RPMI7951 (cell line): Measurements from ENCODE around the gene TPRN. TPM values are rescaled to one million over a fixed set of nuclear protein-coding genes. Genes with fewer than 3 reads are reported as not detected.
A peak's percentile ranks its signal among the peaks of the same experiment; 100 is the strongest.

Experiments
- DNase-seq: peaks from one replicate; pipeline ENCODE4 v3.0.0-alpha.2; 2012; ENCODE audit warnings: low read depth
- total RNA-seq: library from RNA; depleted of rRNA; stranded (reverse); fragments of >200 nt; shearing (Covaris generic); gene quantifications from 2 replicates; pipeline ENCODE4 v1.2.3, GENCODE V29; 2014

The TPRN gene
- total RNA-seq, 1 experiment from 2014 or later = 1.1 TPM

GRCh38 chr9:137189297-137190295 is 10.9 kb downstream of the TPRN start:
- no peak for DNase-seq

DNA sequence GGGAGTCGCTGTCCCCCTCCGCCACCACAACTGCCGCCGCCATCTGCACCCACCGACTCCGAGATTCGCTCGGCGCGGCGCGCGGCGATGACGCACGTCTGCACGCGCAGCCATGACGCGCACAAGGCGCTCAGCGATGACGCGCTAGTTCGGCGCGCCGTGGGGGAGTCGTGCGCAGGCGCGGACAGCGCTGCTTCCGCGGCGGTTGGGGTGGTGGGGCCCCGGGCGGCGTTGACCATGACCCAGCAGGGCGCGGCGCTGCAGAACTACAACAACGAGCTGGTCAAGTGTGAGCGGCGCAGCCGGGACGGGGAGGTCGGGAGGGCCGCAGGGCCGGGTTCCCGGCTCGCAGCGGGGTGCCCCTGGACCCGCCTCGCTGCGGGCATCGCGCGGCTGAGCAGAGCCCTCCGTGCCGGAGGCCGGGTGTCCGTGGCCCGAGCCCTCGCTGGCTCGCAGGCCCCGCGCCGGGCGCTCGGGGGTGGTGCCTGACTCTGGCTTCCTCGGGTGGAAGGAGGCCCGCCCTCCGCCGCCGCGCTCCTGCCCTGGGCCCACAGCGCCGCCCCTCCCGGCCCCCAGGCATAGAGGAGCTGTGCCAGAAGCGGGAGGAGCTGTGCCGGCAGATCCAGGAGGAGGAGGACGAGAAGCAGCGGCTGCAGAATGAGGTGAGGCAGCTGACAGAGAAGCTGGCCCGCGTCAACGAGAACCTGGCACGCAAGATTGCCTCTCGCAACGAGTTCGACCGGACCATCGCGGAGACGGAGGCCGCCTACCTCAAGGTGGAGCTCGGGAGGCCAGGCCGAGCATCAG is 11.8 kb downstream of the TPRN start, which contains the start of the genes ANAPC2 and SSNA1:
Gene ANAPC2, minus strand, starts transcription at position 71 of the 807 bp plus-strand sequence. Its CDS starts 28 bp downstream, at position 43.
Gene SSNA1, plus strand, starts transcription at position 187 of the 807 bp plus-strand sequence. Its CDS starts 51 bp downstream, at position 238.
- peak; percentile 89 for DNase-seq

- DNase-seq = no peak
Measured at GRCh38 chr9:137188086-137188489, 12.5 kb downstream of the TPRN start.

DNA sequence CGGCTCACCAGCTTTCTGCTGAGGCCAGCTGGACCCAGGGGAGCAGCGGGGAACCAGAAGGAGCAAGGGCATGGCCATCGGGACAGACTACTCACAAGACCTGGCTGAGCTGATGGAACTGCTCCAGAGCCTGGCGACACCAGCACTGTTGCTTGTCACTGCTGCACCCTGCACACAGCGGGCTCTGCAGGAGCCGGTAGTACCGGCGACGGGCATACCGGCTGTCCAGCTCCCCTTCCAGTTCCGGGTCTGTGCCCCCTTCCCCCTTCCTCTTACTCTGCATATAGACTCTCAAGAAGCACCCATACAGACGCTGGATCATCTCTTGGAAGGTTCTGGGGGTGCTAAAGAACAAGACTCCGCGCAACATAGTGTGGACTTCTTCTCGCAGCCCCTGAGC is 13.2 kb downstream of the TPRN start:
- DNase-seq = no peak

GRCh38 chr9:137186385-137186784 is 14.2 kb downstream of the TPRN start:
- no peak for DNase-seq

GRCh38 chr9:137185921-137186320 is 14.6 kb downstream of the TPRN start:
- DNase-seq = no peak

DNA sequence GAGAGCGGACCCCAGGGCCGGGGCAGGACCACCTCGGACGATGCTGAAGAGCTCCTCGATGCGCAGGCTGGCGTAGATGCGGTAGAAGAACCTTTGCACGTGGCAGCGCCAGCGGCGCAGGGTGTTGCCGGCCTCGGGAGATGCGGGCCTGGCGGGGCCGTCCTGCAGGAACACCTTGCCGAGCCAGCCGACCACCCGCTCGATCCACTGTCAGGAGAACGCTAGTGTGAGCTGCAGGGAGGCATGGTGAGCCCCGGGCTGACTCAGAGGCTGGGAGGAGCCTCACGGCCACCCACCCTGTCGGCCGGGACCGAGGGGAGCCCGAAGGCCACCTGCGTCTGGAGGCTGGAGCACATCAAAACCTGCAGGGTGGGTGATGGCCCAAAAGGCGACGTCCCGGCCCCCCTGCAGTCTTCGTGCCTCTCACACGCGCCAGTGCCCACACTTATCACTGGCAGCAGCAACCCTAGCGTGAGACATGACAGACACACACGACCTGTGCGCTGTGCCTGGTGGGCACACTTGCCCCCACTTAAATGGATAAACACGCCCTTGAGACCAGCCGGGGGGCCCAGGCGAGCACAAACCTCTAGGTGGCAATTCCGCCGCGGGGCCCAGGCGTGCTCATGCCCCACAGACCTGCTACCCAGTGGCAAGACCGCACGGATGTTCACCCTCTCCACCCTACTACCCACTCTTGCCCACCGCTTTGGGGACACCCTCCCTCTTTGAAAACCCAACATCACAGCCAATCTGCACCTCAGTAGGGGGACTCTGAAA is 15.5 kb downstream of the TPRN start:
- no peak for DNase-seq

- no peak for DNase-seq
Measured at GRCh38 chr9:137183980-137184595, 16.5 kb downstream of the TPRN start.

DNA sequence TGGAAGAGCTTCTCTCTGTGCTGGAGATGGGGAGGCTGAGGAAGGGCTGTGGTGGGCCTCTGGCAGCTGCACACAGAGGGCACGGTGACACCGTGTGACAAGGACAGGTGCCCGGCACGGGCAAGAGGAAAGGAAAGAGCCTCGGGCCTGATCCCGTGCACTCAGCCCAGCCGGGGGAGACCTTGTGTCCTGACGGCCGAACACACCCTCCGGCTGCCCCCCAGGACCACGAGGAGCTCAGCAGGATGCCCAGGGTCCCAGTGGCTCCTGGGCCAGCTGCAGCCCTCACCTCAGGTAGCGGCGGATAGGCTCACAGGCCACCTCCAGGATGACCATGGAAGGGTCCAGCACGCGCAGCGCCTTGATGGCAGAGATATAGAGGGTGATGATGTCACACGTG is 17.7 kb downstream of the TPRN start:
- DNase-seq = no peak

DNA sequence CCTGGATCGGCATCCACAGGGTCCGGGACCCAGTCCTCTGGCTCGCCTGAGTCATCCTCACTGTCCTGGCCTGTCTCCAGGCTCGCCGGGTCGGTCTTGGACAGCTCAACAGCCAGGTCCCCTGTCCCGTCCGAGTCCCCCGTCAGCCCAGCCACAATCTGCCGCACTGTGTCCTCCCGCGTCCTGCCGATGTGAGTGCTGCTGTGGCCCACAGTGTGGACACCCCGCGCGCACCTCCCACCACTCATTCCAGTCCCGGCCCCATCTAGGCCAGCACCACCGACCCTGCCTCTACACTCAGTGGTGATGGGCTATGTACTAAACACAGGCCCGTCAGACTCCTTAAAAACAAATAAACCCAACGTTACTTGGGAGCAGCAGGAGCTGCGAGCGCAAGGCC is 18.9 kb downstream of the TPRN start:
- no peak for DNase-seq

- DNase-seq = no peak
Measured at GRCh38 chr9:137180491-137180890, 20.1 kb downstream of the TPRN start.

DNA sequence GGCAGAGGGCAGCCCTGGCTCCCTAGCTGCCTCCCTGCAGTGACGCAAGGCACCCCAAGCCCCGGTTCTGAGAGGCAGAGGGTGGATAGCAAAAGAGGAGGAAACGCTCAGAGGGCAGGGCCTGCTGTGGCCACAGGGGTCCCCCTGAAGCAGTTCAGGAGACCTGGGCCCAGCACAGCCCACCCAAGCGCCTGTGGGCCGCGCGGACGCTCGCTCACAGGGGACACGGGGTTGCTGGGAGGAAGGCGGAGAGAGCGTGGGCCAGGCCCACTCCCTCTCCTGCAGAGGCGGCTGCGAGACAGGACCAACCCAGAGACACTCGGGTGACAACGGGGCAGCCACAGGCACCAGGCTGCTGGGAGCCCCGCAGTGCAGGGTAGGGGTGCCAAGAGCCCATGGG is 20.8 kb downstream of the TPRN start:
- no peak for DNase-seq

DNA sequence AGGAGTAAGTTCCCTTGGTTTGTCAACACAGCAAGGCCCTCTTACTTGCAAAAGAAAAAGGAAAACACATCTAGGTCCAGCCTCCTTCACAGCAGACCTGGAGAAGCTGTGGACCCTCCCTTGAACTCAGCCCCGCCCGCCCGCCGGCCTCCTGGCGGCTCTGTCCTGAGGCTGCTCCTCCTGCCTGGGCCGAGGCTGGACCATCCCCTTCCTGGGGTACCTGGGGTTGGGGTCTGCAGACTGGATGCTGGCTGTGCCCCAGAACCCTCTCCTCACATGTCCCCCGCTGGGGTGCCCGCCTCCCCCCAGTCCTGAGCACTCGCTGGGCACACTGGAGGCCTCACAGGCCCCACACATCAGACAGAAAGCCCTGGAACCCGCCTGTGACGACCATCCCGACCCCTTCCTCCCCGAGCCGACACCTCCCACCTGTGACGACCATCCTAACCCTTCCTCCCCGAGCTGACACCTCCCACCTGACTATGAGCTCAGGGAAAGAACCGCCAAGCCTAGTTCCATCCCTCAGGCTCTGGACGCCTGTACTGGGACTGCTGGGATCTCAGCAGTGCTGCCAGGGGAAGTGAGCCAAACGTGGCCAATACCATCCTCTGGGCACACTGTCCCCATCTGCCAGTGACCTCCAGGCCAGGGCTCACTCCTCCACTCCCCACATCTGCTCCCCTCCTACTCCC is 21.5 kb downstream of the TPRN start:
- no peak for DNase-seq

DNA sequence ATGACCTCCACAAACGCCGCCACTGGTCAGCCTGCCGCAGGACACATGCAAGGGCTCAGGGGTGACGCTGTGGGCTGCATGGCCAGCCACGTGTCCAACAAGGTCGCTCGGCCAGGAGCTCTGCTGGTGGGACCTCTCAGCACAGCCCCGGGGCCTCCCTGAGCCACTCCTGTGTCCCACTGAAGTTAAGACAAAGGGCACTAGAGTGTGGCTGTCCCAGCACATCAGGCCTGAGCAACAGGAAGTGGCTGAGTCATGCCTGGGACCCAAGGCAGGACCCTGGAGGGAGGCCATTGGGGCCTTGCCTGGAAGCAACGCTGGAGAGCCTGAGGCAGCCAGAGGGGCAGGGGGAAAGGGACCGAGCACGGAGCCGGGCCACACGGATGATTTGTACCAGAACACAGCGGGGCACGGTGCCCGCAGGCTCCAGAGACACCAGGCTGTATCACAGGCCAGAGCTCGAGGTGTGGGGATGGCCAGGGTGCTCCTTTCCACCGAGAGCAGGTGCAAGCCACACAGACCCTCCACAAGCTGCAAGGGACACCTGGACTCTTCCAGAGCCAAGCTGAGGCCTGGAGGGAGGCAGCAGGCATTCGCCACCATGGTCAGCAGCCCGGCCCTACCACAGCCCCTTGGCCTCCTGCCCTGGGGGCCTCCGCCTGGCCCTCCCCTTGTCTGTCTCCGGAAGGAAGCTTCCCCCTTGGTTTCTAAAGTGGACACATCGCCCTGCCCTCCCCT is 22.2 kb downstream of the TPRN start:
- peak; percentile 43 for DNase-seq

DNA sequence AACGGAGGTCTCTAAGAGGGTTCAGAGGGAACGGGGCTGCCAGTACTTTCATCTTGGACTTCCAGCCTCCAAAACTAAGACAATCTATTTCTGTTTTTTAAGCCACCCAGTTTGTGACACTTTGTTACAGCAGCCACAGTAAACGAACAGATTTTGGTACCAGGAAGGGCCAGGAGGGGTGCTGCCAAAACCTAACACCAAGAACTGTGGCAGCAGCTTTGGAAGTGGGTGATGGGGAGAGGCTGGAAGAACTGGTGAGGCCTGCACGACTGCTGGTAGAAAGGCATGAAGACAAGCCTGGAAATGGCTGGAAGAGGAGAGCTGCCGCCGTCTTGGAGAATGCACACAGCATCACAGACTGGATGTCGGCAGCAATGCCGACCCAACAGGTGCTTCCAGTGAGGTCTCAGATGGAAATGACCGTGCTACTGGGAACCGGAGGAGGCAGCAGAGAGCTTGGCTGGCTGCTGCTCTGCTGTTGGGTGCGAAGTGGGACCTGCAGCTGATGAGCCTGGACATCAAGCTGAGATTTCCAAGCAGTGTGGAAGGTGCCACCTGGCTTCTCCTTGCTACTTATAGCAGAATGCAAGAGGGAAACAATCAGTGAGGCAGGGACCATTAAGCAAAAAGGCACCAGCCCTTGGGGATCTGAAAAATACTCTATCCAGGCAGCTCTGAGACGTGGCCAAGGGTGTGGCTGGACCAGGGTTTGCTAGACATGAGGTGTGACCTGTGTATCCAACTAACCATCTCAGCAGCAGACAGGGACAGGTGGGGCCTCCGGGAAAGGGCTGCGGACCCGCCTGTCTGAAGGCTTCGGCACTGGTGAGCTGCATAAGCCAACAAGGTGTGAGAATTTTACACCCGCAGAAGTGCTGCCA is 24.0 kb downstream of the TPRN start:
- peak; percentile 29 for DNase-seq

- DNase-seq = no peak
Measured at GRCh38 chr9:137175345-137175961, 25.1 kb downstream of the TPRN start.

- no peak for DNase-seq
Measured at GRCh38 chr9:137174722-137175293, 25.7 kb downstream of the TPRN start.
